HG03439 (cell line): ENCODE data around the gene PIGU.
"Not testable (repeated sequence)": the region's sequence is repeated elsewhere in the genome, so short reads cannot be mapped to it uniquely, and the experiment has no call there.

Experiments used
- ATAC-seq: cut with Tn5 transposase; IDR thresholded peaks from one replicate; pipeline ENCODE4 v1.9.1; 2021; ENCODE audit warnings: mild to moderate bottlenecking, moderate library complexity; ENCODE audit not compliant: unreplicated experiment

Gene PIGU, protein sequence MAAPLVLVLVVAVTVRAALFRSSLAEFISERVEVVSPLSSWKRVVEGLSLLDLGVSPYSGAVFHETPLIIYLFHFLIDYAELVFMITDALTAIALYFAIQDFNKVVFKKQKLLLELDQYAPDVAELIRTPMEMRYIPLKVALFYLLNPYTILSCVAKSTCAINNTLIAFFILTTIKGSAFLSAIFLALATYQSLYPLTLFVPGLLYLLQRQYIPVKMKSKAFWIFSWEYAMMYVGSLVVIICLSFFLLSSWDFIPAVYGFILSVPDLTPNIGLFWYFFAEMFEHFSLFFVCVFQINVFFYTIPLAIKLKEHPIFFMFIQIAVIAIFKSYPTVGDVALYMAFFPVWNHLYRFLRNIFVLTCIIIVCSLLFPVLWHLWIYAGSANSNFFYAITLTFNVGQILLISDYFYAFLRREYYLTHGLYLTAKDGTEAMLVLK

GRCh38 chr20:34676642-34677373 is at the start of gene PIGU:
TSS of gene PIGU (minus strand) at chr20:34677092. CDS start at chr20:34677085, 7 bp downstream.
- ATAC-seq: peak; percentile 91

DNA sequence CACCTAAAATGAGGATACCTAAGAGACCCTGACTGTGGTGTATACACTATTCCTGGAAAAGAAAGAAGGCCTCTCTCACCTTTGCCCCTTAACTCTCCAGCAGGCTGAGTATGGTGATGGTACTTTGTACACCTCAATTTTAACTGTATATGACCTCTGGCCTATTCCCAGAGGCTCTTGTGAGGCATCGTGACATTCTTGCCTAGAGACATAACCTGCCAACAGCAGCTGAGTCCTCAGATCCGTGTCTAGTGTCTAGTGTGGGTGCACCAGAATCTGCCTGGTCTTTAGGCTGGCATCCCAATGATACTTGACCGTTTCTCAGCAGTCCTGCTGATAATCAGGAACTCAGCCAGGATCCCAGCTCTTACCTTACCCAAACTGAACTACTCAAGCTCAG is 47.3 kb upstream of the PIGU start:
- ATAC-seq: no peak

- ATAC-seq: not testable (repeated sequence)
These were observed 45.7 kb upstream of the PIGU start for GRCh38 chr20:34722560-34722959.

DNA sequence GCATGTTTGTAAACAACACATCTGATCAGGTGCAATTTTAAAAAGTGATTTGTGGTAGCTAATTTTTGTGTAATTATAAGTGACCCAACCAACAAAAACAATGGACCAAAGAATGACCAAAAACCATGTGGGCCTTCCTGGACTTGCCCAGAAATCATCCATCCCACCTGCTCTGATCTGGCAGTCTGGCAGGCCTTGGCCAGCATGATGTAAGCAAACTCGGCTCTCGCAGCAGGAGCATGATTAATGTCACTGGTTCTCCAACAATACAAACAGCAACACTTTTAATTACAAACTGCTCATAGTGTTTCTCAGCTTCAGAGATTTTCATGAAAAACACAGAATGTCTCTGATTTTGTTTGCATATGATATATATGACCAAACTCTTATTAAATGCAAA is 43.4 kb upstream of the PIGU start:
- no peak for ATAC-seq

DNA sequence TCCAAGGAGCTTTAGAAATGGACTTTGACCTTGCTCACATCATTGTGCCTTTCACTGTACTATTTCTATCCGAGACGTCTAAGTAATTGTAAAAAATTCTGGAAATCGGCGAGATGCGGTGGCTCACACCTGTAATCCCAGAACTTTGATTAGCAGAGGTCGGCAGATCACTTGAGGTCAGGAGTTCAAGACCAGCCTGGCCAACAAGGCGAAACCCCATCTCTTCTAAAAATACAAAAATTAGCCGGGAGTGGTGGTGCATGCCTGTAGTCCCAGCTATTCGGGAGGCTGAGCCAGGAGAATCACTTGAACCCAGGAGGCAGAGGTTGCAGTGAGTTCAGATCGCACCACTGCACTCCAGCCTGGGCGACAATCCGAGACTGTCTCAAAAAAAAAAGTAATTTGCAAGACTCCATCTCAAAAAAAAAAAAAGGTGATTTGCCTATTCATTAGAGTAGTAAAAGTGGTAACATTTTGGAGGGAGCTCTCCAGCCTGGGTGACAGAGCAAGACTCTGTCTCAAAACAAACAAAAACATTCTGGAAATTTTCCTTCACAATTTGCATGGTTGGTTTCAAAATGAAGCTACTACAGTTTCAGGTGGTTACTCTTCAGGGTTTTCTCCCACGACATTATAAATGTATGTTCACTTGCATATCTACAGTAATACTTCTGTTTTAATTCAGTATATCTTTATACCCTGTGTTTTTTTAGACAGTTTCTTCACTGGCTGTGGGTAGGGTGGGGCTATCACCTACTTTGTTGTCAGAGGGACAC is 42.5 kb upstream of the PIGU start:
- ATAC-seq: peak; percentile 88

- no peak for ATAC-seq
These were observed 40.6 kb upstream of the PIGU start for GRCh38 chr20:34717230-34718095.

GRCh38 chr20:34716921-34717229 is 40.0 kb upstream of the PIGU start:
- no peak for ATAC-seq

- no peak for ATAC-seq
These were observed 38.5 kb upstream of the PIGU start for GRCh38 chr20:34715384-34715783.

- ATAC-seq: not testable (repeated sequence)
These were observed 37.1 kb upstream of the PIGU start for GRCh38 chr20:34713944-34714515.

GRCh38 chr20:34713194-34713943 is 36.5 kb upstream of the PIGU start:
- no peak for ATAC-seq

DNA sequence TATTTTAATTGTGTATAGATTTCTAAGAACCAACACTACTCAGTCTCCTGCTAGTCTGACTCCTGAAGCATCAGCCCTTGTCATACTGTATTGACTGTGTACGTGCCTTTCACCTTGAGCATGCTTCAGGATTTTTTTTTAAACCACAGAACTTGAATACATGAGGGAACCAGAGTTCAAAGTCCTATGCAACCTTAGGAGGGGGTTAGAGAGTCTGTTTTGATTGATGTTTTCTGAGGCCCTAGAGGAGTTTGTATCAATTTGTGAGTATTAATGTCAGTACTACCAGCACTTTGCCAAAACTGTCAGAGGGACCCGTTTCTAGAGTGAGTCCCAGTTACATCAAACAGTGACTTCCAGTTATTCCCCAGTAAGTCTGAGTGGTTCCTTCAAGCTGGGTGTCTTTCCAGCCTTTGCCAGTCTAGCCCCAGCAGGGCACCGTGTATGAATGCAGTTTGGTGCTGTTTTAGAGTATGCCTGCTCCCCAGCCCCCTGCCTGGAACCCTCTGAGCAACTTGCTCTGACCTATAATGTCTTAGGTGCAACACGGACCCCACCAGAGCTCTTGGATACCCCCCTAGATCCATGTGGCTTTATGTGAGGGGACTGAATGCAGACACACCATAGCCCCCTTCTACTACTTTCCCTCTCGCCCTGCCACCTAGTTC is 35.8 kb upstream of the PIGU start:
- no peak for ATAC-seq

DNA sequence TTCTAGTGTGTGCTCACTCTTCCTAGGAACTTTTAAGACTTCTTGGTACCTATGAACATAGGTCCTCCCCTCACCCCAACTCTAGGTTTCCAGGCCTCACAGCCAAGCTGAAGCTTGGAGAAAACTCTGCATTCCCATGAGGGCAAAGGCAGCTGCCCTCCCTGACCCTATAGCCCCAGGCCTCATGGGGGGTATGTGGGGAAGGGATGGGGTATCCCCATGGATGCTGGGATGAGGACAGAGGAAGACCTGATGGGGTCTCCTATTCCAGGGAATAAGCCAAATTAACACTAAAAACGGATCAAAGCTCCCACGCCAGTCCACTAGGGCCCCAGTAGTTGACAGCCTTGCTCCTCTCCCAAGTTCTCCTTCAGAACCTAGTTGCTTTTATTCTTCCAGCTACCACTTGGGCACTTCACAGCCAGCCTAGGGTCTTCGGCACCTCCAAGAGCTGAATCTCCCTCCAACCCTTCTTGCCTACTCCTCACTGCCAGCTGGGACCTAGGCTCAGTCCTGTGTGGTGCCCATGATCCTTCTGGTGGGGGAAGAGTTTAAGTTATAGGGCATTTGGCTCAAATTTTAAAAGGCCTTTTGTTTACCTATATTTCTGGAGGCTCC is 35.0 kb upstream of the PIGU start:
- ATAC-seq: no peak

DNA sequence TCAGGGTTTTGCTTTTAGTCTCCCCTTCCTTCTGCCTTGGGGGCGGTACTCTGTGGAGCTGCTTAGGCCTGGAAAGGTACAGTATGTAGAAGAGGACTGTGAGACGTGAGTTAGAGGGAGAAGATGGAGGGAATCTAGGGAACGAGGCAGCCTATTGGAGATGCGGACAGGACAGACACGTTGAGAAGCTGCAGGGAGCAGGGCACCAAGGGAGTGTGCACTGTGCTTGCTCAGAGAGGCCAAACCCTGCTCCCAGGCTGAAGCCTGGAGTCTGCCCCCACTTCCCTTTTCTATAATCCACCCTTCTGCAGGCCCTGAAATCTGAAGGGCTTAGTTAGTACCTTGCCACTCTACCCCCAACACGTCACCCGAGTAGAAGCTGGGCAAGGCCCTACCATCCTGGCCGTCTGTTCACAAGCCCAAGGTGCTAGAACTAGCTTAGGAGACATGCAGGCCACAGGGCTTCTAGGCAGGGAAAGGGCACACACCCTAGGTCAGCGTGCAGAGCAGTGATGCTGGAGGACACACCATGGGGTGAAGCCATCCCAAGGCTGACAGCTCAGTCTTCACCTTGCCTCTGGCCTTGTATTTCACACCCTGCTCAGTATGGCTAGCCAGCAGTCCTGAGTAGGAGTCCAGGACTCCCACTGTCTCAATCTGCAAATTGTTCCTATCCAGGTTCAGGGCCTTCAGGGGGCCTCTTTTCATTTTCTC is 34.1 kb upstream of the PIGU start:
- no peak for ATAC-seq

- ATAC-seq: no peak
These were observed 33.6 kb upstream of the PIGU start for GRCh38 chr20:34710568-34710839.

GRCh38 chr20:34709831-34710567 is 33.1 kb upstream of the PIGU start:
- peak; percentile 33 for ATAC-seq

DNA sequence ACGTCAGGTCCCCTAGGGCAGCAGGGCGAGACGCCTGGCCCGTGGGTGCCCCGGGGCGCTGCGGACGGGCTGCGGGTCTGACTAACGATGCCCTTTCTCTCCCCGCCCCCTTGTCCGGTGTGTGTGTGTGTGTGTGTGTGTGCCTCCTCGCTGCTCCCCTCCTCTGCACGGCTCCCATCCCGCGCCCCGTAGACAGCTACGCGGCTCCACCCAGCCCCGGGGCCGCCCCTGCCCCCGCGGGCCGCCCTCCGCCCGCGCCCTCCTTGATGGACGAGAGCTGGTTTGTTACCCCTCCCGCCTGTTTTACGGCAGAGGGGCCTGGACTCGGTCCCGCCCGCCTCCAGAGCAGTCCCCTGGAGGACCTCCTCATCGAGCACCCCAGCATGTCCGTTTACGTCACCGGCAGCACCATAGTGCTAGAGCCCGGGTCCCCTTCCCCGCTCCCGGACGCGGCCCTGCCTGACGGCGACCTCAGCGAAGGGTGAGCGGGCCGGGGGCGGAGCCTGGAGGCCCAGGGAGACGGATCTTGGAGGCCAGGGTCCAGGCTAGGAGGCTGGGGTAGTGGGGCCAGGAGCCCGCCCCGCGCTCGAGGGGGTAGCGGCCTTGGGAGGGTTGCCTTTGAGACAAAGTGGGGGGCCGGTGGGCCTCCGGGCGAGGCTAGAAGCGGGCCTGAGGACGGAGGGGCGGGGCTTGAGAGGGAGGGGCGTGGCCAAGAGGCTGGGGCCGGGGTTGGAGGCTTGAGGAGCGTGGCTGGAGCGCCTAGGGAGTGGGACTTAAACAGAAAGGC is 32.3 kb upstream of the PIGU start:
- peak; percentile 47 for ATAC-seq

- ATAC-seq: peak; percentile 9
These were observed 31.7 kb upstream of the PIGU start for GRCh38 chr20:34708621-34709043.
